Measurements from ENCODE around the gene PLEKHG4.

PLEKHG4 gene

GRCh38 chr16:67246081-67246755 is 33.1 kb upstream of the PLEKHG4 start:
- DNase-seq = no peak

- no peak for DNase-seq
These were observed 32.6 kb upstream of the PLEKHG4 start for GRCh38 chr16:67246756-67247191.

- DNase-seq = peak; percentile 58
These were observed 31.9 kb upstream of the PLEKHG4 start, which contains the start of gene FHOD1 for GRCh38 chr16:67247192-67248072. Gene FHOD1 (minus strand): TSS chr16:67247481. CDS start chr16:67247410, 71 bp downstream.

GRCh38 chr16:67248073-67248400 is 31.3 kb upstream of the PLEKHG4 start:
- no peak for DNase-seq

GRCh38 chr16:67248401-67249177 is 30.7 kb upstream of the PLEKHG4 start, which contains the start of gene SLC9A5:
Gene SLC9A5 (plus strand): TSS chr16:67248979. CDS start chr16:67249015, 36 bp downstream.
- no peak for DNase-seq

- DNase-seq = no peak
These were observed 29.9 kb upstream of the PLEKHG4 start for GRCh38 chr16:67249178-67250044.

- no peak for DNase-seq
These were observed 29.3 kb upstream of the PLEKHG4 start for GRCh38 chr16:67250045-67250327.

- DNase-seq = no peak
These were observed 26.5 kb upstream of the PLEKHG4 start for GRCh38 chr16:67252609-67253497.

GRCh38 chr16:67254801-67255552 is 24.4 kb upstream of the PLEKHG4 start:
- no peak for DNase-seq

- no peak for DNase-seq
These were observed 23.6 kb upstream of the PLEKHG4 start for GRCh38 chr16:67255553-67256221.

GRCh38 chr16:67256701-67257230 is 22.6 kb upstream of the PLEKHG4 start:
- no peak for DNase-seq

- DNase-seq = no peak
These were observed 21.7 kb upstream of the PLEKHG4 start for GRCh38 chr16:67257486-67258160.

- no peak for DNase-seq
These were observed 21.0 kb upstream of the PLEKHG4 start for GRCh38 chr16:67258161-67258835.

GRCh38 chr16:67259705-67260104 is 19.6 kb upstream of the PLEKHG4 start:
- DNase-seq = no peak

- DNase-seq = no peak
These were observed 18.8 kb upstream of the PLEKHG4 start for GRCh38 chr16:67260426-67261063.

- no peak for DNase-seq
These were observed 16.1 kb upstream of the PLEKHG4 start for GRCh38 chr16:67263201-67263600.

- no peak for DNase-seq
These were observed 15.1 kb upstream of the PLEKHG4 start for GRCh38 chr16:67264277-67264676.

GRCh38 chr16:67264866-67265265 is 14.5 kb upstream of the PLEKHG4 start:
- DNase-seq = no peak

All from cortex of kidney (tissue), 1 donor.